Effector CD8-positive, alpha-beta T cell (primary cell): ENCODE data around the gene REC8.

Source experiments
- DNase-seq: peaks from one replicate; lab custom pipeline; 2025; lab: John Stamatoyannopoulos, UW

Gene REC8

DNA sequence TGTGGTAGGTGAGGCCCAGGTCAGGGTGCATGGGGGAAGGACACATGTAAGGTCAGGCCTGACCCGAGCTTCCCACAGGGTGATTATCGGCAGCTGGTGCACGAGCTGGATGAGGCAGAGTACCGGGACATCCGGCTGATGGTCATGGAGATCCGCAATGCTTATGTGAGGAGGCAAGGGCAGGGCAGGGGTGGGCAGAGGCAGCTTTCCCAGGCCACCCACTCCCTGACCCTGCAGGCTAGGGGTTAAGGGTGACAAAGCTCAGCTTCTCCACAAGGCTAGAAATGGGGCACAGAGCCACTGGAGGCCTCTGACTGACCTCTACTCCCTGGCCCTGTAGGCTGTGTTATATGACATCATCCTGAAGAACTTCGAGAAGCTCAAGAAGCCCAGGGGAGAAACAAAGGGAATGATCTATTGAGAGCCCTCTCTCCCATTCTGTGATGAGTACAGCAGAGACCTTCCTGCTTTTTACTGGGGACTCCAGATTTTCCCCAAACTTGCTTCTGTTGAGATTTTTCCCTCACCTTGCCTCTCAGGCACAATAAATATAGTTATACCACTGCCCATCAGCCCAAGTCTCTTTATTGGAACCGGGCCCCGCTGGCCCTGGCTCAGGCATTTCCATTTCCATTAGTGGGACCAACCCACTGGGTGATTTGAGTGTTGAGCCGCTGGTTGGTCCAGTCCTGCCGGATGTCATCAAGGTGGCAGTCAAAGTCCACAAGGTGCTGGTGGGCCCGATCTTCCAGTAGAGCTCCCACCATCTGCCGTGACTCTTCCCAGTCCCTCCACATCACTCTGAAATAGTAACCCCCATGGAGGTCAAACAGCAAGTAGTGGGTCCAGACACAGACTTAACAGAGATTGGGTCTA, 33.2 kb upstream of the REC8 start:
- no peak for DNase-seq

DNA sequence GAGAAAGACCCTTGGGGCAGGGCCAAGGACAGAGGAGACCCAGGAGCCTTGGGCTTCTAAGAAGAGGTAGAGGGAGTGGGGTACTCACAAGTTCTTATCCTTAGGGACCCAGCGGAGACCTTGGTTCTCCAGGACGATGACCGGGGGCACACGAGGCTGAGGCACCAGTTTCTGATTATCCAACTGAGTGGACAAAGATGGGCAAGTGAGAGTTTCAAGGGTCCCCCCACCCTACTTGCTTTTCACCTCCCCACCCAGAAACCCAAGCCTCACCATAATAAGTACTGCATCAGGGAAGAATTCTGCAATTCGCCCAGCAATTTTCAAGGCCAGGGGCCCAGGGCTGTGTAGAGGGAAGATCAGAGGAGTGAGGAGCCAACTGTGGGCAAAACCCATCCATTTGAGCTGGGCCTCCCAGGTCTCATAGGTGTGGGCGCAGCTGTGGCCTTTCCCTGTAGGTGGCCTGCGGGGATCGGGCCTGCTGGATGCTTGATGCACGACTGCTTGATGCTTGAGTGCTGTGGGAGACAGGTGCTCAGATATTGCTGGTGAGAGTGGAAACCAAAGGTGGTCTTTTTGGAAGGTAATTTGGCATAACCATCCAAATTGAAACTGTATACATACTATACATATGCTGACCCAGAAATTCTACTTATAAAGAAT, 32.5 kb upstream of the REC8 start:
- no peak for DNase-seq

DNA sequence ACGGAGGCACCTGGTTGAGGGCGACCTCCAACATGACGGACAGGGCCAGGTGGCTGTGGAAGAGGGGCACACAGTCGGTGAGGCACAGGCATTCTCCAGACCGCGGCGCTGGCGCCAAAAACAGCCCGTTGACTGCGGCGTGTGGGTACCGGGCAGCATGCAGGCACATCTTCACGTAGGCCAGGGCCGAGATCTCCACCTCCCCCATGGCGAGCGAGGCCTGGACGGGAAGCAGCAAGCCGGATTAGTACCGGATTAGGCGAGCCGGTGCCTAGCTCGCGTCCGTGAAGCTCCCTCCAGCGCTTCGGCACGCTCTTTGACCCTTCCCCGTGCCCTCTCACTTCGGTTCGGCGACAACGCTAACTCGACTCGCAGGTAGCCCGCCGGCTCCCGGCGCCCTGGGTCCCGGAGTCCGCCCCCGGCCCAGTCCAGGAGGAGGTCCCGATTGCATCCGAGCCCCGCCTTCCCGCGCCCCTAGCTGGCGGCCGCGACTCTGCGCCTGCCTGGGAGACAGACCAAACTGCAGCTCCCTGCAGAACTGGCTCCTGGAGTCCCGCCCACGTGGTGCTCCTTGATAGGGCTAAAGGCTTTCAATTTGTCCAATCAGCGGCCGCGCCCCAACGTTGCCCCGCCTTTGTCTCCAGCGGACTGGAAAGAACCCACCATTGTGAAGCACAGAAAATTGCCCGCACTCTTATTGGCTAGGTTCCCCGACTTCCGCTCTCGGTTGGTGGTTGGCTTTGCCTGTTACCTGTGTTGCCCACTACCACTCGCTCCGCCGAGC, 30.6 kb upstream of the REC8 start, which contains the start of gene EMC9:
Gene EMC9 (minus strand): TSS at position 495 of the 784 bp plus-strand sequence. CDS start 287 bp downstream, at position 208.
- peak; percentile 99 for DNase-seq

DNA sequence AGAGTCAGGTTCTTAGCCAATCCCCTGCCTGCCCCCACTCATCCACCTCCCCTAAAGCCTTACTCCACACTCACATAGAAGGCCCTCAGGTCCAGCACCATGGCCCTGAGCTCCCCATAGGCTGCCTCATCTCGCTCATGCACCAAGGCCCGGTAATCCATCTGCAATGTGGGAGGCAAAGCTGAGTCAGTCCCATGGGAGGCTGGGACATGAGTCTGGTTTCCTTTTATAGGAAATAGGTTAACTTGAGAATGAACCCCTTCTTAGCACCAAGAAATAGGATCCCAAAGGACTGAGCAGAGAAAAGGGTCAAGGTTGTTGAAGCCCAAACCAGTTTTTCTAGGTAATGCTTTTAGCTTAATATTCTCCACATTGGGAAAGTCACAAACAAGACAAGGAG, 28.4 kb upstream of the REC8 start:
- no peak for DNase-seq

DNA sequence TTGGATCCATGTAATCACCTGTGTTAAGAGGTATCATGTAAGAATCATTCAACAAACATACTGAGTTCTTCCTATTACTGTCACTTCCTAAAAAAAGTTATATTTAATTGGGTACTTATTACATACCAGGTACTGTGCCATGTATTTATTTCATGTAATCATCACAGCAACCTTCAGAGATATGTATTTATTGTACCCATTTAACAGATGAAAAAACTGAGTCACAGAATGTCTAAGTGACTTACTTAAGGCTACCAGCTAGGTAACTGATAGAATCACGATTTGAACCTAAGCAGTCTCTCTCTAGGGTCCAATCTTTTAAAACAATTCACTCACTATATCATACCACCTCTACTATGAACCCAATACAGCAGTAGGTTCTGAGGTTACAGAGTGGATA, 27.4 kb upstream of the REC8 start:
- no peak for DNase-seq

DNA sequence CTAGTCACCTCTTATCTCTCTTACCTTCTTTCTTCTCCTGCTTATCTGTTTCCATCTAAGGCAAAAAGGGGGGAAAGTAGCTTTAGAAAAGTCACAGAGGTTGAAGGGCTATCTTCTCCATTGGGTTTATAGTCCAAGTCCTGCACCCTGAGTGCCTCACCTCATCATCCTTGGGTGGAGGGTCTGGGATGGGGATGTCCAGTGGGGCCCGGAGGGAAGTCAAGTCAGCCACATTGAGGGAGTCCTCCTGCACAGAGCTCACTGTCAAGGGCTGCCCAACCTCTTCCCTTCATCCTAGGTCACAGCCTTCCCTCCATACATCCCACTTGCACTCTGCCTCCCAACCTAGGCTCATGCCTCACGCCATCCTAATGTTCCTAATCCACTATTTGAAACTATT, 26.7 kb upstream of the REC8 start:
- no peak for DNase-seq

DNA sequence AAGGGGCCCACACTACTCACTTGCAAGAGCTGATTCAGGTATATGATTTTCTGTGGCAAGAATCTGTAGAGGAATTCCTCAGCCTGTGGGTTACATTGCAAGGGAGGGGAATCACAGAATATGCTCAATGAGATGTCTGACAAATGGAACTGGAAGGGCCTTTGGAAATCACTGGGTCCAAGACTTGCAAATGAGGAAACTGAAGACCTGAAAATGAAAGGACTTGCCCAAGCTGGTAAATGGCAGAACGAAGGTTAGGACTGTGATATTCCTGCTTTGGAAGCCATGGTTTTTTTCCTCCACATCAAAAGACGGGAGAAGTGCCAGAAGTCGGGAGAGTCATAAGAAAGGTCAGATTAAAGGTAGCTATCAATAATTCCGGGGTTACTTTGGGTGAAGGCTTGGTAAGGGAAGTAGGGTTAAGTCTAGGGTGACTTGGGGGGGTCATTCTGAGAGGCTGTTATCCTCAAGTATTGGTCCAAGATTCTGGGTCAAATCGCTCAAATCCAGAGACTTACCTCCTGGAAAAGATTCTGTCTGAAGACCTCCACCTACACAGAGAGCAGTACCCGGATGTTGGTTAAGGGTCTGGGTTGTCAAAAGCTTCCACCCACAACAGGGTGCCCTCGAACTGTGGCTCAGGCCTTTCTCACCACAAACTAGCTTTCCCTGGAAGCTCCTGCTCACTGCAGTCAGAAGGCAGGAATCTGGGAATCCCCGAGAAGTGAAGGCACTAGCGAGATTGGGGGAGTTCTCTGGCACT, 26.0 kb upstream of the REC8 start:
- DNase-seq, result no peak

DNA sequence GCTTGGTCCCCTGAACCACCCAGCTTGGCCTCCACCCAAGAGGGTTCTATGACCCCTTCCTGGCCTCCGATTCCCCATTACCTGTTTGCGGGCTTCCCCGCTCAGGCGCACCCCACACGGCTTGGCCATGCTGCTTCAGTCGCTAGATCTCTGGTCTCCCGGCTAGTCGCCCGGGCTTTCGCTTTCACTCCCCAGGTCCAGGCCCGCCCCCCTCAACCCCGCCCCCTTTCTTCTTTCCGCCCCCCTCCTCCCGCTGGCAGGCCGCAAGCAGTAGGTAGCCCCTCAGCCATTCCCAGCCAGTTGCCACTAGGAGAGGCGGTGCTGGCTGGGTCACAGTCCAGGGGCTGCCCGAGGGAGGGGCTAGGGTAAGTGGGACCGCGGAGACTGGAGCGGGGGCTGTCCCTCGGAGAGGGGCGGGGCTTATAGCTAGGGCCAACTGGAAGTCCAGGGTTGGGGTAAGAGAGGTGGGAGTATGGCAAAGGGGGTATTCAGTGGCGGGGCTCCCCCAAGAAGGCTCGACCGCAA, 25.4 kb upstream of the REC8 start, which contains the start of gene PSME2:
Gene PSME2 (minus strand): TSS at position 158 of the 525 bp plus-strand sequence. CDS start 29 bp downstream, at position 129.
- DNase-seq, result peak; percentile 80

DNA sequence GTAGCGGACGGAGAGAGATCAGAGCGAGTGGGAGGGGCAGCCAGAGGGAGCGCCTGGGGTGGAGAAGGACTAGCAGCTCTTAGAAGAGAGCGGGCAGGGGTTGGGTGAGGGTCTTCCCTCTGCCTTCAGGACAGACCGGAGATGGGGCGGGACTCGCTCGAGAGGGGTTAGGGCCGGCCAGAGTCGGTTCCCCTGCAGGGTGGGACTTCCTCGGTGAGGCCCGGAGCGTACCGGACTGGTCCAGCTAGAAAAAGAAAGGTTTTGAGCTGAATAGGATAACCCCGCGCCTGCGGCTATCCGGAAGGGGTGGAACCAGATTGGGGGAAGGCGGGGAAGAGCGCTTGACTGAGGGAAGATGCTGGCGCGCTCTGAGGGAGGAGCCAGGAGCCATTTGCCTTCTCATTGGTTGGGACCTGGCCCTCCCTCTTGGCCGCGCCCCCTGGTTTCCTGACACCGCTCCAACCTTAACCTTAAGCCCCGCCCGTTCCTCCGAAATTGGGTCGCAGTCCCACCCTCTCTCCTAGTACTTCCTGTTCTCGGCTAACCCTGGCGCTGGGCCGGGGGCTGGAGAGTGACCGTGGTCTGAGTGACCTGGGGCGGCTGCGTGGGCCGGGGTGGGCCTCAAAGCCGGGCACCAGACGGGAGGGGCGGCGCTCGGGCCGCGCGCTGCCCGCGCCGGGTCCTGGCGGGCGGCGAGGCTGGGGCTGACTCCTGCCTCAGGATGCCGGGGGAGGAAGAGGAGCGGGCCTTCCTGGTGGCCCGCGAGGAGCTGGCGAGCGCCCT, 24.7 kb upstream of the REC8 start, which contains the start of gene RNF31:
Gene RNF31 (plus strand): TSS at position 521 of the 783 bp plus-strand sequence. CDS start 201 bp downstream, at position 722.
- DNase-seq, result peak; percentile 94

DNA sequence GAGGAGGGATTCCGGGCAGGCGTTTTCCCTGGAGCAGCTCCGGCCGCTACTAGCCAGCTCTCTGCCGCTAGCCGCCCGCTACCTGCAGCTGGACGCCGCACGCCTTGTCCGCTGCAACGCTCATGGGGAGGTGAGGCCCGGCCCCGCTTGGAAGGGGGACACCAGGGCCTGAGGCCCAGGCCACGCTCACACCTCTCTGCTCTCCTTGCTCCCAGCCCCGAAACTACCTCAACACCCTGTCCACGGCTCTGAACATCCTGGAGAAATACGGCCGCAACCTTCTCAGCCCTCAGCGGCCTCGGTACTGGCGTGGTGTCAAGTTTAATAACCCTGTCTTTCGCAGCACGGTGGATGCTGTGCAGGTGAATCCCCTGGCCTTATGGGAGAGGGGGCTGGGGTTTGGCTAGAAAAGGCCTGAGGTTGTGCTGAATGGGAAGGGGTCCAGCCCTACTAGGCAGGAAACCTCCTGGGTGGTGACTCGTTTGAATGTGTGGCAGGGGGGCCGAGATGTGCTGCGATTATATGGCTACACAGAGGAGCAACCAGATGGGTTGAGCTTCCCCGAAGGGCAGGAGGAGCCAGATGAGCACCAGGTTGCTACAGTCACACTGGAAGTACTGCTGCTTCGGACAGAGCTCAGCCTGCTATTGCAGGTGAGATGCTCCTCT, 24.0 kb upstream of the REC8 start:
- DNase-seq, result no peak

DNA sequence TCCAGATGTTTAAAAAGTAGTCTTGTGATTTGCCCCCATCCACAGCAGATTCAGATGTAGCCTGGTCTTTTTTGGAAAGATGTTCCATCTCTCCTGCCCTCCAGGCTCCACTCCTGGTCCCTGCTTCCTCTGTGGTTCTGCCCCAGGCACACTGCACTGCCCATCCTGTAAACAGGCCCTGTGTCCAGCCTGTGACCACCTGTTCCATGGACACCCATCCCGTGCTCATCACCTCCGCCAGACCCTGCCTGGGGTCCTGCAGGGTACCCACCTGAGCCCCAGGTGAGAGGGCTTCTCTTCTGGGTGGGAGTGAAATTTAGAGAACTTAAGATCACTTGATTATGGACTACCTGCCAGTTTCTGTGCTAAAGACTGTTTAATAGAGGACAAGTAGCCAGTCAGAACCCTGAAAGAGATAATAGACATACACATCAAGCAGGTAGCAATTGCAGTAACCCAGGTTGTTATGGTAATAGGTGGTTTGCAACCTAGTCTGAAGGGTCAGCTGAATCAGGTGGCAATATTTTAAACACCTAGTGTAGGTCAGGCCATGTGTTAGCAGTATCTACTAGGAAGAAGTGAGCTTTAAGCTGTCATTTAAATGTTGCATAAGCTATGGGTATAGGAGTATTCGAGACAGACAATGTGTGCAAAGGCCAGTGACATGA, 22.4 kb upstream of the REC8 start:
- DNase-seq, result no peak

DNA sequence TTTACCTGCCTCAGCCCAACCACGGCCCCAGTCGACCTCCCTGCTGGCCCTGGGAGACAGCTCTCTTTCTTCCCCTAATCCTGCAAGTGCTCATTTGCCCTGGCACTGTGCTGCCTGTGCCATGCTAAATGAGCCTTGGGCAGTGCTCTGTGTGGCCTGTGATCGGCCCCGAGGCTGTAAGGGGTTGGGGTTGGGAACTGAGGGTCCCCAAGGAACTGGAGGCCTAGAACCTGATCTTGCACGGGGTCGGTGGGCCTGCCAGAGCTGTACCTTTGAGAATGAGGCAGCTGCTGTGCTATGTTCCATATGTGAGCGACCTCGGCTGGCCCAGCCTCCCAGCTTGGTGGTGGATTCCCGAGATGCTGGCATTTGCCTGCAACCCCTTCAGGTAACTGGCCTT, 21.8 kb upstream of the REC8 start:
- no peak for DNase-seq

DNA sequence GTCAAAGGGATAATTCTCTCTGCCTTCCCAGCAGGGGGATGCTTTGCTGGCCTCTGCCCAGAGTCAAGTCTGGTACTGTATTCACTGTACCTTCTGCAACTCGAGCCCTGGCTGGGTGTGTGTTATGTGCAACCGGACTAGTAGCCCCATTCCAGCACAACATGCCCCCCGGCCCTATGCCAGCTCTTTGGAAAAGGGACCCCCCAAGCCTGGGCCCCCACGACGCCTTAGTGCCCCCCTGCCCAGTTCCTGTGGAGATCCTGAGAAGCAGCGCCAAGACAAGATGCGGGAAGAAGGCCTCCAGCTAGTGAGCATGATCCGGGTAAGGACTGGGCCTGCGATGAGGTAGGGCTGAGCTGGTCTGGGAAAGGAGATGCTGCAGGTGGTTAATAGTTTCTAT, 21.3 kb upstream of the REC8 start:
- DNase-seq, result no peak

DNA sequence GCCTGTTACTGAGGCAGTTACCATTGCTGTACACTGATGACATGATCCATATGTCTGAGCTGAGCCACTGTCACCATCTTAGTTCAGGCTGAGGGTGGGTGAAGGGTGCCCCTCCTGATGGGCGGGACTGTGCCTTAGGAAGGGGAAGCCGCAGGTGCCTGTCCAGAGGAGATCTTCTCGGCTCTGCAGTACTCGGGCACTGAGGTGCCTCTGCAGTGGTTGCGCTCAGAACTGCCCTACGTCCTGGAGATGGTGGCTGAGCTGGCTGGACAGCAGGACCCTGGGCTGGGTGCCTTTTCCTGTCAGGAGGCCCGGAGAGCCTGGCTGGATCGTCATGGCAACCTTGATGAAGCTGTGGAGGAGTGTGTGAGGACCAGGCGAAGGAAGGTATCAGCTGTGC, 20.9 kb upstream of the REC8 start:
- no peak for DNase-seq

DNA sequence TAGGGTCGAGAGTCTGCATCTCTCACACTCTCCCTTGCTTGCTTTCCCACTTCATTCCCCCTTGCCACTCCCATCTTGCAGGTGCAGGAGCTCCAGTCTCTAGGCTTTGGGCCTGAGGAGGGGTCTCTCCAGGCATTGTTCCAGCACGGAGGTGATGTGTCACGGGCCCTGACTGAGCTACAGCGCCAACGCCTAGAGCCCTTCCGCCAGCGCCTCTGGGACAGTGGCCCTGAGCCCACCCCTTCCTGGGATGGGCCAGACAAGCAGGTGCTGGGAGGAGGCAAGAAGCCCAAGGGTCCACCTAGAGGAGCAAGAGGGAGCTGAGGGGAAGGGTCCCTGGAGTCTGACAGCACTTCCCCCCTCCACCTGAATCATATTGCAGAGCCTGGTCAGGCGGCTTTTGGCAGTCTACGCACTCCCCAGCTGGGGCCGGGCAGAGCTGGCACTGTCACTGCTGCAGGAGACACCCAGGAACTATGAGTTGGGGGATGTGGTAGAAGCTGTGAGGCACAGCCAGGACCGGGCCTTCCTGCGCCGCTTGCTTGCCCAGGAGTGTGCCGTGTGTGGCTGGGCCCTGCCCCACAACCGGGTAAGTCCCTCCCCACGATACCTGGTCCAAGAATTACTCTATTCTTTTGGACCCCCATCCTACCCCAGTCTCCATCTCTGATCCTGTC, 20.3 kb upstream of the REC8 start:
- DNase-seq, result no peak

DNA sequence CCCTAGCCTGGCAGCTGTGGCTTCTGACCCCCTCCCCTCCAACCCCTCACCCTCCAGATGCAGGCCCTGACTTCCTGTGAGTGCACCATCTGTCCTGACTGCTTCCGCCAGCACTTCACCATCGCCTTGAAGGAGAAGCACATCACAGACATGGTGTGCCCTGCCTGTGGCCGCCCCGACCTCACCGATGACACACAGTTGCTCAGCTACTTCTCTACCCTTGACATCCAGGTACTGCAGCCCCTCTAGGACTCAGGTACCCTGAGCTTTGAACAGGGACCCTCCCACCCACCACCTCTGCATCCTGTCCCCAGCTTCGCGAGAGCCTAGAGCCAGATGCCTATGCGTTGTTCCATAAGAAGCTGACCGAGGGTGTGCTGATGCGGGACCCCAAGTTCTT, 16.8 kb upstream of the REC8 start:
- DNase-seq, result no peak

DNA sequence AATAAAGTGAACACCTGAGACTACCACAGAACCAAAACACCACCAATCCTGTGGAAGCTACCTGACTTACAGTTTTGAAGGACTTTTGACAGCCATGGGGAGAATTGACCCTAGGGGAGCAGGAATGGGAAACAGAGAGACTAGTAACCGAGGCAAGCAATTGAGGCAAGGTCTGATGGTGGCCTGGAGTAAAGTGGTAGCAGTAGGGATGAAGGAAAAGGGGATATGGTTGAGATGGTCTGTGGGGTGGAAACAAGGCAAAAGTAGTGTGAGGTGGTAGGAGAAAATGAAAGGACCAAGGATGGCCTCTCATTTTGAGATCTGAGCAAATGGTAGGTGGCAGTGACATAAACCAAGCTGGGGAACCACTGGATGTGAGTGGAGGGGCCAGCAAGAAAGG, 15.0 kb upstream of the REC8 start:
- DNase-seq, result no peak

DNA sequence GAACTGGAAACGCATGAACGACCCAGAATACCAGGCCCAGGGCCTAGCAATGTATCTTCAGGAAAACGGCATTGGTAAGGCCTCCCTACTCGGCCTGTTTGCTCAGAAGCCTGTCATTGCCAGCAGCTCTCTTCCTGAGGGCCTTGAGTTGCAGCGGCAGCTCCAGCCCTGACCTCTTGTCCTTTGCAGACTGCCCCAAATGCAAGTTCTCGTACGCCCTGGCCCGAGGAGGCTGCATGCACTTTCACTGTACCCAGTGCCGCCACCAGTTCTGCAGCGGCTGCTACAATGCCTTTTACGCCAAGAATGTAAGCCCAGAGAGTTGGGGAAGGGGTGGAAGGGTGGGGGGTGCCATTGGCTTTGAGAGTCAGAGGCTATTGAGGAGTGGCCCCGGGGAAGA, 14.5 kb upstream of the REC8 start:
- no peak for DNase-seq
